Large intestine (tissue), 3 donors: ENCODE data around the gene RDH11. TPM values are rescaled to one million over a fixed set of nuclear protein-coding genes. Genes with fewer than 3 reads are reported as not detected.
A peak's percentile ranks its signal among the peaks of the same experiment; 100 is the strongest.
"Not testable (repeated sequence)": the region's sequence is repeated elsewhere in the genome, so short reads cannot be mapped to it uniquely, and the experiment has no call there.

Source experiments
- DNase-seq, 2 donors: peaks; one replicate each; pipeline versions ENCODE4 v3.0.0 to v3.0.0-alpha.2; 2013
- H3K27ac ChIP-seq: one replicate; pipeline ENCODE4 v1.5.1; 2013; ENCODE audit warnings: low read length
- H3K27me3 ChIP-seq: 2 replicates; pipeline ENCODE4 v1.6.1; 2013; ENCODE audit warnings: low read length; ENCODE audit not compliant: control insufficient read depth, insufficient read depth
- H3K36me3 ChIP-seq: 2 replicates; pipeline ENCODE4 v1.6.1; 2013; ENCODE audit warnings: low read length; ENCODE audit not compliant: control insufficient read depth, insufficient read depth
- H3K4me1 ChIP-seq: one replicate; pipeline ENCODE4 v1.6.1; 2013; ENCODE audit warnings: low read length; ENCODE audit not compliant: control insufficient read depth, insufficient read depth
- H3K4me3 ChIP-seq: one replicate; pipeline ENCODE4 v1.5.1; 2013; ENCODE audit warnings: low read length
- H3K9me3 ChIP-seq: one replicate; pipeline ENCODE4 v1.6.1; 2013; ENCODE audit warnings: mild to moderate bottlenecking, low read depth, low read length, moderate library complexity; ENCODE audit not compliant: control insufficient read depth
- WGBS: methylation state at CpG from one replicate; pipeline ENCODE4 v1.1.5; 2013; ENCODE audit warnings: low lambda C conversion rate; ENCODE audit not compliant: insufficient coverage; 5-methylcytosine and 5-hydroxymethylcytosine counted together
- polyA plus RNA-seq: library from polyadenylated mRNA; unstranded; fragments of 120-200 nt; gene quantifications from one replicate; pipeline ENCODE4 v1.2.1, GENCODE V29; 2013

Gene RDH11
- polyA plus RNA-seq, 1 donor = 44.0 TPM

- not testable (repeated sequence) for H3K4me3 ChIP-seq, DNase-seq, H3K9me3 ChIP-seq, H3K36me3 ChIP-seq, H3K4me1 ChIP-seq, H3K27me3 ChIP-seq, H3K27ac ChIP-seq
Observed at GRCh38 chr14:67709346-67709745, 13.8 kb upstream of the RDH11 start.

GRCh38 chr14:67705211-67705610 is 9.6 kb upstream of the RDH11 start:
- Histone ChIP-seq H3K27me3 (no peaks in the 10 kb centered on the region), H3K9me3 (no peaks in the 10 kb centered on the region), H3K36me3 (no peaks in the 10 kb centered on the region), H3K27ac (no peak overlapping the region), H3K4me1 (peaks cover 2% of the 10 kb centered on the region), H3K4me3 (no peak overlapping the region)
- WGBS = 86% methylated on average over 1 of the region's 3 CpGs
- no peak for DNase-seq

GRCh38 chr14:67704484-67705089 is 9.0 kb upstream of the RDH11 start:
- H3K4me1 ChIP-seq = peaks cover 1% of the 10 kb centered on the region
- no peak overlapping the region for H3K4me3 ChIP-seq
- H3K9me3 ChIP-seq = no peaks in the 10 kb centered on the region
- no peak overlapping the region for H3K27ac ChIP-seq
- H3K27me3 ChIP-seq = no peaks in the 10 kb centered on the region
- DNase-seq = peak; percentile 28 to 46
- no CpG with 5 or more reads among the region's 3 CpGs for WGBS
- no peaks in the 10 kb centered on the region for H3K36me3 ChIP-seq

- no peak overlapping the region for H3K27ac ChIP-seq
- no peaks in the 10 kb centered on the region for H3K36me3 ChIP-seq
- DNase-seq = no peak
- no peaks in the 10 kb centered on the region for H3K9me3 ChIP-seq
- WGBS = 80% methylated on average over 1 of the region's 3 CpGs
- H3K4me1 ChIP-seq = no peaks in the 10 kb centered on the region
- H3K4me3 ChIP-seq = no peak overlapping the region
- no peaks in the 10 kb centered on the region for H3K27me3 ChIP-seq
Observed at GRCh38 chr14:67703997-67704396, 8.4 kb upstream of the RDH11 start.

GRCh38 chr14:67701492-67701891 is 5.9 kb upstream of the RDH11 start, which contains the start of gene RDH12:
Gene RDH12, plus strand, starts transcription at chr14:67701886. Its CDS starts 20,757 bp downstream, at chr14:67722643.
- H3K4me1 ChIP-seq, DNase-seq, H3K27me3 ChIP-seq, H3K4me3 ChIP-seq, H3K9me3 ChIP-seq, H3K27ac ChIP-seq, H3K36me3 ChIP-seq: not testable (repeated sequence)
- no CpG with 5 or more reads among the region's 8 CpGs for WGBS

GRCh38 chr14:67698179-67698578 is 2.6 kb upstream of the RDH11 start:
- no peaks in the 10 kb centered on the region for H3K27me3 ChIP-seq
- no peaks in the 10 kb centered on the region for H3K36me3 ChIP-seq
- no peak overlapping the region for H3K4me3 ChIP-seq
- no peak for DNase-seq
- 67% methylated on average over 1 of the region's 1 CpG for WGBS
- H3K4me1 ChIP-seq = peaks cover 4% of the 10 kb centered on the region
- no peaks in the 10 kb centered on the region for H3K9me3 ChIP-seq
- H3K27ac ChIP-seq = no peak overlapping the region

GRCh38 chr14:67697006-67697405 is 1.4 kb upstream of the RDH11 start:
- H3K36me3 ChIP-seq = peaks cover 4% of the 10 kb centered on the region
- no peak overlapping the region for H3K27ac ChIP-seq
- H3K9me3 ChIP-seq = no peaks in the 10 kb centered on the region
- DNase-seq = no peak
- WGBS = 86% methylated on average over 1 of the region's 4 CpGs
- H3K4me1 ChIP-seq = peaks cover 4% of the 10 kb centered on the region
- no peaks in the 10 kb centered on the region for H3K27me3 ChIP-seq
- no peak overlapping the region for H3K4me3 ChIP-seq

GRCh38 chr14:67694791-67695393 is 672 bp downstream of the RDH11 start:
- Histone ChIP-seq H3K4me1 (peaks cover 4% of the 10 kb centered on the region), H3K27me3 (no peaks in the 10 kb centered on the region), H3K9me3 (no peaks in the 10 kb centered on the region), H3K4me3 (peak overlapping the region; percentile 65), H3K27ac (peak overlapping the region; percentile 86), H3K36me3 (peaks cover 25% of the 10 kb centered on the region)
- WGBS = no CpG with 5 or more reads among the region's 21 CpGs
- peak; percentile 82 to 91 for DNase-seq

- no peaks in the 10 kb centered on the region for H3K27me3 ChIP-seq
- H3K9me3 ChIP-seq = no peaks in the 10 kb centered on the region
- peaks cover 60% of the 10 kb centered on the region for H3K36me3 ChIP-seq
- no peak overlapping the region for H3K4me3 ChIP-seq
- H3K4me1 ChIP-seq = peaks cover 4% of the 10 kb centered on the region
- DNase-seq = no peak
- H3K27ac ChIP-seq = no peak overlapping the region
- no CpG with 5 or more reads among the region's 4 CpGs for WGBS
Observed at GRCh38 chr14:67690011-67690410, 5.6 kb downstream of the RDH11 start.

- Histone ChIP-seq H3K4me1 (no peaks in the 10 kb centered on the region), H3K27me3 (no peaks in the 10 kb centered on the region), H3K27ac (no peak overlapping the region), H3K4me3 (no peak overlapping the region), H3K9me3 (no peaks in the 10 kb centered on the region), H3K36me3 (peaks cover 35% of the 10 kb centered on the region)
- no peak for DNase-seq
Observed at GRCh38 chr14:67683842-67684241, 11.7 kb downstream of the RDH11 start.

GRCh38 chr14:67680941-67681340 is 14.6 kb downstream of the RDH11 start:
- peaks cover 3% of the 10 kb centered on the region for H3K4me1 ChIP-seq
- H3K27me3 ChIP-seq = no peaks in the 10 kb centered on the region
- peaks cover 25% of the 10 kb centered on the region for H3K36me3 ChIP-seq
- H3K4me3 ChIP-seq = no peak overlapping the region
- WGBS = no CpG with 5 or more reads among the region's 2 CpGs
- no peaks in the 10 kb centered on the region for H3K9me3 ChIP-seq
- no peak for DNase-seq
- H3K27ac ChIP-seq = no peak overlapping the region
